ENCODE data around the gene CCL5.

The CCL5 gene

DNA sequence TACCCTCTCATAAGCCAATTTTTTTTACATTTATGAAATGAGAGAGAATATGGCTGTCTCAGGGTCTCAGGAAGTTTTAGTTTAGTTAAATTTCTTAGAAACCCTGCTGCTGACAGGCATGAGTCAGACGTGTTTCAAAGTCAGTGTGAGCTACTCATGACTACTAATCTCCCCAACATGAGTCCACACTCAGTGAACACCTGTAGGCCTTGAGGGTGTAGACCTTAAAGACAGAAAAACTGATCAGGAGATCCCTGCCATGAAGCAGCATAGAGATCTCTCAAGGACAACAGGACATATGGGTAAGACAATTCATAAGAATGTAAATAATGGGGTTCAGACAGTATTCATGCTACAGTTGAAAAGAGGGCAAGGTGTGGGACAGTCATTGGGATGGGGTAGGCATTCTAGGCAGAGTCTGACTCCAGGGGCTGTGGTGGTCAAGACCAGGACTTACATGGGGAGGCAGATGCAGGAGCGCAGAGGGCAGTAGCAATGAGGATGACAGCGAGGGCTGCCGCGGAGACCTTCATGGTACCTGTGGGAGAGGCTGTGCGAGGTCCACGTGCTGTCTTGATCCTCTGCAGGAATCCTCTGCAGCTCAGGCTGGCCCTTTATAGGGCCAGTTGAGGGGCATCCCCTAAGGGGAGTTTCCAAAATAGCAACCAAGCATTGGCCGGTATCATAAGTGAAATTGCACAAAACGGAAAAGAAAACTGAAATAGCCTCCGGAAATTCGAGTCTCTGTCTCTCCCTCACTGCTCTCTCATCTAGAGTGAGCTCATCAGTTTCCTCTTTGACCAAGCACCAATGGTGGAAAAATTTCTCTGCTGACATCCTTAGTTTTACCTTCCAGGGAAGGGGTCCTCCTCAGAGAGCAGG lies at the start of gene CCL5:
CCL5 (minus strand) TSS at position 588 of the 882 bp plus-strand sequence.
- DNase-seq (ENCODE audit: low read depth): no peak

DNA sequence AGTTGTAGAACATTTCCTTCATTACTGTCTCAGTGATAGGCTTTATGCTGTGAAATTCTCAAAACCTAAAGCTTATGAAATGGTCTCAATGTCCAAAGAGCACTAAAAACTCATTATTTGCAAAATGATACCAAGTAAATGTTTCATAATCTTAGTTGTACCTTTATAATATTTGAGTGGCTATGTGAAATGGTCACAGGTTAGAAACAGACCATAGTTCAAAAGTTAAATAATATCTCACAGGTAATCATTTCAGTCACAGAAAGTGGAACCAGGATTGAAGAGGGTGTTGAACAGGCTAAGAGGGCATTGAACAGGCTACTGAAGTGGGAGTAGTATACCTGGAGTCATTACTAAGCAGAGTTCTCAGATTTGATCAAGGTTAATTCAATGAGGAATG lies 47.6 kb upstream of the CCL5 start:
- no peak for DNase-seq (ENCODE audit: low read depth)

DNA sequence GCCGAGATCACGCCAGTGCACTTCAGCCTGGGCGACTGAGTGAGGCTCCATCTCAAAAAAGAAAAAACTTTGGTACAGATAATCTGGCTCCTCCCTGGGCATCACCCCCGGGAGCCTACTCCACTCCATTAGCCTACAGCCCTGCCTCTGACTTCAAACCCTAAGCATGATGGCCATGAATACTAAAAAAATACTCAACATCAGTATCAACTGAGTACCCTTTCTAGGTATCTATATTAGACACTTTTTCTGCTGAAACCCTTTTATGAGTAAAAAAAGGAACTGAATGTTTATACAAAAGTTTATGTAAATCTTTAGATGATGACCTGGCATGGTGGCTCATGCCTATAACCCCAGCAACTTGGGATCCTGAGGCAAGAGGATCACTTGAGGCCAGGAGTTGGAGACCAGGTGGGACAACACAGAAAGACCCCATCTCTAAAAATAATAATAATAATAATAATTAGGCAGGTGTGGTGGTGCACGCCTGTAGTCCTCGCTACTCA lies 43.5 kb upstream of the CCL5 start:
- DNase-seq (ENCODE audit: low read depth): no peak

DNA sequence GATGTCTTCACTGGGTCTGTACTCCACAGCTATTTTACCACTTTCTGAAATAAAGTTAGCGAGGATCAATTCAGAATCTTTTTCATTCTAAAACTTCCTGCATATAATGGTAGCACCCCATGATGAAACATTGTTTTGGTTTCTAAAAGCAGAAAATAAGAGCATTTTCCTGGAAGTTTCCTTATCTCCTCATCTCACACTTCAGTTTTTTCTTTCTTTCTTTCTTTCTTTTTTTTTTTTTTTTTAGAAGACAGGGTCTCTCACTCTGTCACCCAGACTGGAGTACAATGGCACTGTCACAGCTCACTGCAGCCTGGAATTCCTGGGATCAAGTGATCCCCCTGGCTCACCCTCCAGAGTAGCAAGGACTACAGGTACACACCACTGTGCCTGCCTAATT lies 40.1 kb upstream of the CCL5 start:
- DNase-seq (ENCODE audit: low read depth): no peak

DNA sequence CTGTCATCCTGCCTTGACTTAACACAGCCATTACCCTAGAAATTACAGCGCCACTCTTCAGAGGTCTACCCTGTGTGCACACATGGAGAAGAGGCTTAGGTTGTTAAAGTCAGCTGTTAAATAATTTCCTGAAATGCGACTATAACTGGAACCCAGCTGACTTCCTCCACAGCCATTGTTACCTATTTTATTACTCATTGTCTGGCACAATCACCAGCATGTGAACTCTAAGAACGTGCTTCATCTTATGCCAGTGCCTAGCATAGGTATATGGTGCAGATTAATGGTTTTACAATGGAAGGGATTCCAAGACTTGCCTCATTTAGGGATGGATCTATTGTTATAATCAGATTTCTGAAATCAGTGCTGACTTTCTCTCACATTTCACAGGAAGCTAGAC lies 38.5 kb upstream of the CCL5 start:
- no peak for DNase-seq (ENCODE audit: low read depth)

DNA sequence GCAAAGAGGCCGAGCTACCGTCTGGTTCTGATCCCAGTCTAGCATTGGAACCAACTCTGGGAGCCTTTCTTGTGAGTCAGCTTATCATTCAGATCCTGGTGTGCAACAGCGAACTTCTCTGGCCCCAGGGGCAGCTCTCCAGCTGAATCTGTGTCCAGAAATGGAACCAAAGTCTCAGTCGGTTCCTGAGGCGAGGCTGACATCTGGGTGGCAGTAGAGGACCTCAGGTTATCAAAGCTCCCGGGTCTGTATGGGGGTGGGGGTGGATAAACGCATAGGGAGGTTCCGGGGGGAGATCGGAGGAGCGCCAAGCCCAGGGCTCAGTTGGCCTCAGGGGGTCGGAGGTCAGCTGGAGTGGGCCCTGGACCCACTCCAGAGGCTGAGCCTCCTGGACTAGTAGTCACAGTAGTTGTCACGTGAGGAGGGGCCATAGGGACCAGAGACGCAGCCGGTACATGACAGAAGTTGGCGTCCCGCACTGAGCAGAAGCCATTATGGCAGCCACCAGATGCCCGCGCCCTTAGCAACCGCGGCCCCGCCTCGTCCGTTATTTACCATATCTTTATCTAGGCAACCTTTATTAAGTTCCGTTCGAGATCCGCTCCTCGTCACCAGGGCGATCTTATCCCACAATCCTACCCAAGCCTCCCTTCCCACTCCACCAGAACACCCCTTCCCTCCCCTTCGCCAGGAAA lies 37.5 kb upstream of the CCL5 start:
- DNase-seq (ENCODE audit: low read depth): no peak

DNA sequence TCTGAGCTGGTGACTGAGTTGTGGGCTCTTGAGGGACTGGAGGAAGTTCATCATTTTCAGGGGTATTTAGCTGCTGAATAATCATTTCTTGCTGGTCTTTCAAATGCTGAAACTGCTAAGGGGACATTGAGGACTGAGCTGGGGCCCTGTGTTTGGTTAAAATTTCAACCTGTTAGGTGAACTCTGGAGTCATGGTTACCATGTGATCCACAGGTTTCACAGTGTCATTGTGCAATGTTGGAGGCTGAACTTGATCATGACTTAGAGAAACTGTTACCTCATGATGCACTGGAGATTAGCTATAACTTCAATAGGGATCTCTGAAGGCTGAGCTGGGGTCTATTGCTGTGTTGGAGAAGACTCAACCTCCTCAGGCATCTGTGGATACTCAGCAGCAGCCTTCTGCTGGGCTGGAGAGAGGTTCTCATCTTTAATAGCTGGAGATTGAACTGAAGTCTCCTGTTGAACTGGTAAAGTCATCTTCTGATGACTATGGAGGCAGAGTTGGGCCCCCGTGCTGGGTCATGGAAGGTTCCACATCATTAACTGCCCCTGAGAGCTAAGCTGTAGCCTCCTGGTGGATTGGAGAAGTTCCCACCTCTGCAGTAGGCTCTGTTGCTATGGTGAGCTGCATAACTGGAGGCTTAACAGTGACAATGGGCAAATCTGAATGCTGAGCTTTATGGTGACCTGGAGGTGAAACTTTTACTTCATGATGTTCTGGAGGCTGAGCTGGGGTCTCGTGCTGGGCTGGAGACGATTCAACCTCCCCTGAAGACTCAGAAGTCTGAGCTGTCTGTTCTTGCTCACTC lies 35.2 kb upstream of the CCL5 start:
- no peak for DNase-seq (ENCODE audit: low read depth)

DNA sequence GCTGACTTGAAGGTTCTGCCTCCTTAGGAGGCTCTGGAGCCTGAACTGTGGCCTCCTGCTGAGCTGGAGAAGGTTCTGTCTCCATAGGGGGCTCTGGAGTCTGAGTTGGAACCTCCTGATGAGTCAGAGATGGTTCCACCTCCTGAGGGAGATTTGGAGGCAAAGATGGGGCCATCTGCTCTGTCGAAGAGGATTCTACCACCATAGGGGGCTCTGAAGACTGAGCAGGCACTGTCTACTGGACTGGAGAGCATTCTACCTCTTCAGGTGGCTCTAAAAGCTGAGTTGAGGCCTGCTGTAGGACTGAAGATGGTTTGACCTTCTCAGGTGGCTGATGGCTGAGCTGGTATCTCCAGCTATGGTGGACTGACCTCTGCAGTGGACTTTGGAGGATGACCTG lies 34.2 kb upstream of the CCL5 start:
- DNase-seq (ENCODE audit: low read depth): no peak

DNA sequence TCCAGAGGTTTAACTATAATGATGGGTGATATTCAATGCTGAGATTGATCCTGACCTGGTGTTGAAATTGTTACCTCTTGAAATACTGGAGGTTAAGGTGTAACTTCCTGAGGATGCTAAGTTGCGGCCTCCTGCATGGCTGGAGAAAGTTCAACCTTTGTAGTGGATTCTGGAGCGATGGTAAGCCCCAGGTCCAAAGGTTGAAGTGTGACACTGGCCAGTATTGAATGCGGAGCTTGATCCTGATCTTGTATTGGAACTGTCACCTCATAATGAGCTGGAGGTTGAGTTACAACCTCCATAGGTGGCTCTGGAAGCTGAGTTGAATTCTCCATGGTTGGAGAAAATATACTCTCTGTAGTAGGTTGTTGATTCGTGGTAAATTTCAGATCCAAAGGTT lies 33.4 kb upstream of the CCL5 start:
- DNase-seq (ENCODE audit: low read depth): no peak

DNA sequence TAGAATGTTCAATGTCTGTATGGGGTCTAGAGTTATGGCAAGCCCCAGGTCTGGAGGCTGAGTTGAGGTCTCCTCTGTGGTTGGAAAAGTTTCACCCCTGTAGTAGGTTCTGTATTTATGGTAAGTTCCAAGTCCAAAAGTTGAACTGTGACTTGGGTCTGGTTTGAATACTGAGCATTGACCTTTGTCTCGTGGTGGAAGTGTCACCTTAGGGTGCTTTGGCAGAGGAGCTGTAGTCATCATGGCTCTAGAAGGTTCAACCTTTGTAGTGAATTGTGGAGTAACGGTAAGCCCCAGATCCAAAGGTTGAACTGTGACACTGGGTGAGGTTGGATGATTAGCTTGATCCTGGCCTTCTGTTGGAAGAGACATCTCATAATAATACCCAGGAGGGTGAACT lies 32.8 kb upstream of the CCL5 start:
- no peak for DNase-seq (ENCODE audit: low read depth)

DNA sequence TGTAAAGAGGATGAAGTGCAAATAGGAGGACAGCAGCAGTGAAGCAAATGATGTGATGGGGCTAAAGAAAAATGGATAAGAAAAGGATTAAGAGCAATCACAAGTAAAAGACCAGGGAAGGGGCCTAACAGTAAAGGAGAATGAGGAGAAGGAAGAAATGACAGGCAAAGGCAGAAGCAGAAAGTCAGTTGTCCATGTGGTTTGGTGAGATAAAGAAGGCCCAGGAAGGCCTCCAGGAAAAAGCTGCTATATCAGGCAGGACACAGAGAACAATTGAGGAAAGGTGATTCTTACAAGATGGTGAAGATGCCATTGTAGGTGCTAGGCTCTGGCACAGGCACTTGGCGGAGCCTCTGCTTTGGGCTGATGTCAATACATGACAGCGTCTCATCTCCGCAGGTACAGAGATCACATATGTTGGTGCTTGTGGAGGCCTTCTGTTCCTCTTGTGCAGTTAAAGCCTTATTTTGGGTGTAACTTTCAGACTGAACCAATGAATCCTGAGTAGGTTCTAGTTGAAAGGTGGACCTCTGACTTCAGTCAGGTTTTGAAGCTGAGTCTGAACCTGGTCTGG lies 32.3 kb upstream of the CCL5 start:
- DNase-seq (ENCODE audit: low read depth): no peak

DNA sequence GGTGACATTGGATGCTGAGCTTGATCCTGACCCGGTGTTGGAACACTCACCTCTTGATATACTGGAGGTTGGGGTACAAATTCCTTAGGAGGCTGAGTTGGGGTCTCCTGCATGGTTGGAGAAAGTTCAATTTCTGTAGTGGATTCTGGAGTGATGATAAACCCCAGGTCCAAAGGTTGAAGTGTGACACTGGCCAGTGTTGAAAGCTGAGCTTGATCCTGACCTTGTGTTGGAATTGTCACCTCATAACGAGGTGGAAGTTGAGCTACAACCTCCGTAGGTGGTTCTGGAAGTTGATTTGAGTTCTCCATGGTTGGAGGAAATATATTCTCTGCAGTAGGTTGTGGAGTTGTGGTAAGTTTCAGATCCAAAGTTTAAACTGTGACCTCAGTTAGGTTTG lies 29.2 kb upstream of the CCL5 start:
- no peak for DNase-seq (ENCODE audit: low read depth)

DNA sequence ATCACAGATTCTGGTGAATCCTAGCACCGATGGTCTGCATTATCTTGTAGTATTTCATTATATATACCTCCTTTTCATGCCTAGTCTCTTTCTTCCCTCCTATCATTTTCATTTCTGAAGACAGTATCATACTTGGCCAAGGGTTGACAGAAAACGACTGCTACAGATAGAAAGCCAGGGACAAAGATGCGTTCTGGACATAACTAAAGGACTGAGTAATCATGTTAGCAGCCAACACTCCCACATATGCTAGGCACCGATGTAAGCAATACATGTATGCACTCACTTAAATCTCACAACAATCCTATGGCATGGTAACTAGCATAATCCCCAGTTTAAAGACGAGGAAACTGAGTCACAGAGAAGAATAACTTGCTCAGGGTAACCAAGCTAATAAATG lies 27.5 kb upstream of the CCL5 start:
- no peak for DNase-seq (ENCODE audit: low read depth)

DNA sequence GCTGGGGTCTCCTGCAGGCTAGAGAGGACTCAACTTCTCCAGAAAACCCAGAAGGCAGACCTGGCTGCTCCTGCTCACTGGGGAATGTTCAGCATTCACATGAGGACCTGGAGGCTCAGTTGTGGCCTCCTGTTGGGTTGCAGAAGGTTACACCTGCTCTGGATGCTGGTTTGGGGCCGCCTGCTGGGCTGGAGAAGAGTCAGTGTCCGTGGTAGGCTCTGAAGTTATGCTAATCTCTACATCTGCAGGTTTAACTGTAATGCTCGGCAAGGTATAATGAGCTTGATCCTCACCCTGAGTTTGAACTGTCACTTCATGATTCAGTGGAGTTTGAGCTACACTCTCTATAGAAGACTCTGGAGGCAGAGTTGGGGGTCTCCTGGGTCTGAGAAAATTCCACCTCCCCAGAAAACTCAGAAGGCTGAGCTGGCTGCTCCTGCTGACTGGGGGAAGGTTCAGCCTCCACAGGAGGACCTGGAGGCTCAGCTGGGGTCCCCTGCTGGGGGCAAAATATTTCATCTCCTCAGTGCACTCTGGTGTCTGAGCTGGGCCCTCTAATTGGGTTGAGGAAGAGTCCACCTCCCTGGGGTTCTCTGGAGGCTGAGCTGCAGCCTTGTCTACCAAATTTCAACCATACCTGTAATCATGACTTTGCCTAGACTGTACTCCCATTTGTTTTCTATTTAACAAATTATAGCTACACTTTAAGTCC lies 26.9 kb upstream of the CCL5 start:
- DNase-seq (ENCODE audit: low read depth): no peak

DNA sequence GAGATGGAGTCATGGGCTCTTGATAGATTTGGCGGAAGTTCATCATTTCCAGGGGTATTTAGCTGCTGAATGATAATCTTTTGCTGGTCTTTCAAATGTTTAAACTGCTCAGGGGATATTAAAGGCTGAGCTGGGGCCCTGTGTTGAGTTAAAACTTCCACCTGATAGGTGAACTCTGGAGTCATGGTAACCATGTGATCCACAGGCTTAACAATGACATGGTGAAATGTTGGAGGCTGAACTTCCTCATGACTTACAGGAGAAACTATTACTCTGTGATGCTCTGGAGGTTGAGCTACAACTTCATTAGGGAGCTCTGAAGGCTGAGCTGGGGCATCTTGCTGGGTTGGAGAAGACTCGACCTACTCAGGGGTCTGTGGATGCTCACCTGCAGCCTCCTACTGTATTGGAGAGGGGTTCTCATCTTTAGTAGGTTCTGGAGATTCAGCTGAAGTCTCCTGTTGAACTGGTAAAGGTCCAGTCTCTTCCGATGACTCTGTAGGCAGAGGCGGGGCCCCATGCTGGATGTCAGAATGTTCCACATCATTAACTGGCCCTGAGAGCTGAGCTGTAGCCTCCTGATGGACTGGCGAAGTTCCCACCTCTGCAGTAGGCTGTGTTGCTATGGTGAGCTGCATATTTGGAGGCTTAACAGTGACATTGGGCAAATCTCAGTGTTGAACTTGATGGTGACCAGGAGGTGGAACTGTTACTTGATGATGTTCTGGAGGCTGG lies 26.2 kb upstream of the CCL5 start:
- no peak for DNase-seq (ENCODE audit: low read depth)

DNA sequence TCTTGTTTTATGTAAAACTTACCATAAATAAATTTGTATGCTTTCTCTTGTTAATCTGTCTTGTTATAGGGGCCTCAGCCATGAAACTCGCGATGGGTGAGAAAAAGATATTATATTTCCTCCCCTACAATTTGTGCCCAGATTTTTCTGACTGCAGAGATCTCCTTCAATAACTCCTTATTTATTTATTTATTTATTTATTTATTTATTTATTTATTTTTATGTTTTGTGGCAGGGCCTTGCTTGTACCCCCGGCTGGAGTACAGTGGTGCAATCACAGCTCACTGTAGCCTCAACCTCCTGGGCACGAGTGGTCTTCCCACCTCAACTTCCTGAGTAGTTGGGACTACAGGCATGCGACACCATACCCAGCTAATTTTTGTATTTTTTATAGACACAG lies 23.3 kb upstream of the CCL5 start:
- DNase-seq (ENCODE audit: low read depth): no peak

DNA sequence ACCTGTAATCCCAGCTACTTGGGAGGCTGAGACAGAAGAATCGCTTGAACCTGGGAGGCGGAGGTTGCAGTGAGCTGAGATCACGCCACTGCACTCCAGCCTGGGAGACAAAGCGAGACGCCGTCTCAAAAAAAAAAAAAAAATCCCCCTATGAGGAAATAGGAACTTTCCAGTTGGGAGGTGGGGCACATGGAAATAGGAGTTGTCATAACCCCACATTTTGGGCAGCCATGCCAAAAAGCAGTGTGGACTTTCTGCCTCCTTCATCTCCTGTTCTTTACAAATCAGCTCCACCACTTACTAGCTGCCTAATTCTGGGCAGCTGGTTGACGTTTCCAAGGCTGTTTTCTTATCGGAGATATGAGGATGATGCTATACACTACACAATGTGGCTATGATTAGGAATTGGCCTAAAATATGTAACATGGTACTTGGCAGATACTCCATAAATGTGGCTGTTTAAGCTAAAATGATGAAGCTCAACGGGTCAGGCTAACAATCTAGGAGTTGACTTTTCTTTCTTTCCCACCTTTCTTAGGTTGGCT lies 21.5 kb upstream of the CCL5 start:
- DNase-seq (ENCODE audit: low read depth): no peak

DNA sequence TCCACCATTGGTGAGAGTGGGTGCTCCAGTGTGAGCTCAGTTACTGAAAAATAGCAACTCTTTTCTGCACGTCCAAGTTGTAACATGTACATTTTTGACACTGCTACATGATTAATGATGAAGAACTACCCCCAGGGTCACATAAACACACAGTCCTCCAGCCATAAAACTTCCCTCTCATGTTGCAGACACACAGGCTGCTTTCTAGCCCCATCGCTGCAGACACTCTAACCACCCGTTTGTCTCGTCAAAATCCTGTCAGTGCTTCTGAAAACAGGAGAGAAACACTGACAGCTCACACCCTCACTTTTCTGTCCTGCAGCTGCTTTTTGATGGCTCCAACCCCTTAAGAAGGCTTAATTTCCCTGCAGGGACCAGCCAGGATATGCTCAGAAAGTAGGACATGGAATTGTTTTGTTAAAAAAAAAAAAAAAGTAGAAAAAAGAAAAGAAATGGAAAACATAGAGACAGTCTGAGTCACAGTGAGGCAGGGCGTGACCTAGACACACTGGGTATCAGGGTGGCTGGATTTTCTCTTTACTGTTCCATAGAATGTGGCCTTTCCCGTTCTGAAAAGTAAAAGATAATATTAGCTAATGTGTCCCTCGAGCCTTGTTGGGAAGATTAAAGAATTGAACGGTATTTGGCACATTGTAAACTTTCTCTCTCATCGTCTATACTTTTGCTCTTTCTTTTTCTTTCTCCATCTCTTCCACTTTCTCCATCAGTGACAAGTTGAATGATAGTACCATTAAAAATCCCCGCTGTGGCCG lies 20.7 kb upstream of the CCL5 start:
- DNase-seq (ENCODE audit: low read depth): no peak

DNA sequence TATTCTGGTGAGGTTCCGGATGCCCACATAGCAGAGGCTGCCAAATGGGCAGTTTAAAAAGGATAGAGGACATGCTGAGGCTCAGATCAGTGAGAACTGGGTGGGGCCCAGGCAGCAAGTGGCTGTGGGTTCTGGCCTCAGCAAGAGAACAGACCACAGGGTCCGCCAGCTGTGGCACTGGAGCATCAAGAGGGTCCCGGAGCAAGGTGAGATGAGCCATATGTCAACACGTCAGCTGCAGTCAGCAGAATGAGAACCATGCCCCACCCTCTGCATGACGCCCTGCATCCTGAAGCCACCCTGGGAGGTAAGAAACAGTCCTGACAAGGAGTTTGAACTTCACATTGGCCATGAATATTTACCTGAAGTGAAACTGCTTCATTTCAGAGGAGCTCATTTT lies 20.1 kb upstream of the CCL5 start:
- DNase-seq (ENCODE audit: low read depth): no peak
